SK-N-SH treated with all-trans-retinoic acid at 6 μM for 48 hours (cell line): ENCODE measurements around the gene RBM33.

Source experiments
- ARNTL ChIP-seq: fragments of 450-650 bp; formaldehyde crosslinking; IDR thresholded peaks from 2 replicates; pipeline ENCODE4 v1.5.0; 2020; ENCODE audit warnings: low read depth, mild to moderate bottlenecking, moderate library complexity, borderline replicate concordance
- PPARA ChIP-seq: fragments of 250-450 bp; sonication (Bioruptor Pico); IDR thresholded peaks from 2 replicates; pipeline ENCODE4 v1.5.0; 2020; ENCODE audit warnings: mild to moderate bottlenecking, borderline replicate concordance

- TF ChIP-seq ARNTL (CRISPR knock-in tag) (no peak), PPARA (no peak)
These were observed 41.7 kb upstream of the RBM33 start for GRCh38 chr7:155602750-155603149.
